BJ (cell line): ENCODE data around the gene C12orf43. TPM values are rescaled to one million over a fixed set of nuclear protein-coding genes. Genes with fewer than 3 reads are reported as not detected.
"Not testable (repeated sequence)": the region's sequence is repeated elsewhere in the genome, so short reads cannot be mapped to it uniquely, and the experiment has no call there.

ENCODE experiments used
- CTCF ChIA-PET: fragments of 350-600 bp; formaldehyde crosslinking; extraction: SDS; loops from one replicate; lab custom pipeline; 2021; ENCODE audit warnings: antibody characterized with exemption, inconsistent platforms; lab: Yijun Ruan, JAX
- POLR2A ChIA-PET: fragments of 300-600 bp; sonication (Branson Sonifier 250); formaldehyde crosslinking; extraction: SDS; loops from one replicate; lab custom pipeline; 2021; ENCODE audit warnings: antibody characterized with exemption; lab: Charles Lee
- DNase-seq: peaks from one replicate; pipeline ENCODE4 v3.0.0-alpha.2; 2011; ENCODE audit warnings: low read depth
- H3K27me3 ChIP-seq: 2 replicates; pipeline ENCODE4 v1.6.0; 2011; ENCODE audit warnings: low read length; ENCODE audit not compliant: control insufficient read depth, insufficient read depth
- H3K36me3 ChIP-seq: 2 replicates; pipeline ENCODE4 v1.5.1; 2011; ENCODE audit warnings: low read length; ENCODE audit not compliant: control insufficient read depth, insufficient read depth
- H3K4me3 ChIP-seq: 2 replicates; pipeline ENCODE4 v1.5.1; 2011; ENCODE audit warnings: low read depth, mild to moderate bottlenecking, control low read depth, low read length
- CTCF ChIP-seq: IDR thresholded peaks from 2 replicates; pipeline ENCODE4 v1.5.1; 2011; ENCODE audit warnings: low read depth, mild to moderate bottlenecking, control low read depth, inconsistent platforms, low read length, moderate library complexity; ENCODE audit not compliant: insufficient read depth
- polyA minus RNA-seq: library from RNA; depleted of rRNA, polyadenylated mRNA; stranded (reverse); fragments of >200 nt; gene quantifications from 2 replicates; pipeline ENCODE4 v1.2.3, GENCODE V29; 2011; rRNA and poly(A)+ RNA removed
- polyA plus RNA-seq: library from polyadenylated mRNA; depleted of rRNA; stranded (reverse); fragments of >200 nt; gene quantifications from 2 replicates; pipeline ENCODE4 v1.2.3, GENCODE V29; 2011; rRNA removed

Gene C12orf43
- 12.0 and 14.0 TPM in 2 replicates for polyA plus RNA-seq
- polyA minus RNA-seq = 4.5 and 5.8 TPM in 2 replicates

- CTCF ChIA-PET = interaction anchor here (1.3 kb wide), 1 partner anchor 11 kb away, joined by 4 read pairs; no protein-coding TSS in a partner anchor
These were observed at the start of gene C12orf43 for GRCh38 chr12:121015825-121016766. C12orf43 (minus strand) TSS chr12:121016487; CDS start chr12:121016474, 13 bp downstream.

GRCh38 chr12:121065345-121065744 is 49.1 kb upstream of the C12orf43 start:
- Histone ChIP-seq H3K27me3 (no peaks in the 10 kb centered on the region), H3K4me3 (no peak overlapping the region), H3K36me3 (no peaks in the 10 kb centered on the region)
- ChIA-PET CTCF (no interaction called here), POLR2A (no interaction called here)
- TF ChIP-seq CTCF = no peak
- no peak for DNase-seq

More at GRCh38 chr12:121015825-121016766, at the start of gene C12orf43:
- peak within 1 kb of the TSS; percentile 96 for H3K4me3 ChIP-seq
- 0 out of 2 replicates have a peak, but pooled peaks cover 2% of the 10 kb centered on the region for H3K27me3 ChIP-seq
- DNase-seq = no peak
- no peak for TF ChIP-seq CTCF
- H3K36me3 ChIP-seq = peaks cover 8% of the 10 kb centered on the region
- POLR2A ChIA-PET = interaction anchor here (0.5 kb wide), 1 partner anchor 628 kb away, joined by 4 read pairs; no protein-coding TSS in a partner anchor

- POLR2A ChIA-PET, H3K27me3 ChIP-seq, DNase-seq, H3K4me3 ChIP-seq, H3K36me3 ChIP-seq: not testable (repeated sequence)
- CTCF ChIA-PET = interaction anchor here (1.1 kb wide), 1 partner anchor 165 kb away, joined by 3 read pairs; no protein-coding TSS in a partner anchor
These were observed 48.3 kb upstream of the C12orf43 start for GRCh38 chr12:121064586-121064985.

GRCh38 chr12:121064116-121064515 is 47.8 kb upstream of the C12orf43 start:
- Histone ChIP-seq H3K4me3 (no peak overlapping the region), H3K27me3 (no peaks in the 10 kb centered on the region), H3K36me3 (no peaks in the 10 kb centered on the region)
- no peak for DNase-seq
- CTCF ChIA-PET = interaction anchor here (1.1 kb wide), 1 partner anchor 166 kb away, joined by 3 read pairs; no protein-coding TSS in a partner anchor
- no peak for TF ChIP-seq CTCF
- POLR2A ChIA-PET = no interaction called here

GRCh38 chr12:121062391-121063045 is 46.2 kb upstream of the C12orf43 start:
- Histone ChIP-seq H3K27me3 (no peaks in the 10 kb centered on the region), H3K4me3 (no peak overlapping the region), H3K36me3 (no peaks in the 10 kb centered on the region)
- no peak for TF ChIP-seq CTCF
- CTCF ChIA-PET = interaction anchor here (2.1 to 3.9 kb wide), 3 partner anchors 32 to 162 kb away, joined by 6 to 33 read pairs (median 12); no protein-coding TSS in a partner anchor
- POLR2A ChIA-PET = no interaction called here
- no peak for DNase-seq
